Neuronal stem cell (in vitro differentiated cells): ENCODE results near the gene AP2M1.

Experiments
- DNase-seq: peaks from one replicate; pipeline ENCODE4 v3.0.0-alpha.2; 2013; ENCODE audit warnings: low spot score
- H2AFZ ChIP-seq: one replicate; pipeline ENCODE4 v1.6.1; 2013; ENCODE audit warnings: mild to moderate bottlenecking, low read length, inconsistent platforms
- H2AK5ac ChIP-seq: 2 replicates; pipeline ENCODE4 v1.6.1; 2013; ENCODE audit warnings: low read depth, mild to moderate bottlenecking, inconsistent platforms, low read length, moderate library complexity, mixed read lengths
- H2BK120ac ChIP-seq: 2 replicates; pipeline ENCODE4 v1.6.1; 2013; ENCODE audit warnings: low read depth, mild to moderate bottlenecking, inconsistent platforms, low read length, moderate library complexity, mixed read lengths
- H2BK12ac ChIP-seq: one replicate; pipeline ENCODE4 v1.6.1; 2013; ENCODE audit warnings: low read length, inconsistent platforms
- H2BK15ac ChIP-seq: 2 replicates; pipeline ENCODE4 v1.6.1; 2013; ENCODE audit warnings: mild to moderate bottlenecking, low read length, inconsistent platforms, mixed read lengths
- H2BK5ac ChIP-seq: one replicate; pipeline ENCODE4 v1.6.1; 2013; ENCODE audit warnings: inconsistent platforms, mild to moderate bottlenecking, low read length, moderate library complexity
- H3K14ac ChIP-seq: one replicate; pipeline ENCODE4 v1.6.1; 2013; ENCODE audit warnings: low read length, inconsistent platforms
- H3K18ac ChIP-seq: 2 replicates; pipeline ENCODE4 v1.6.1; 2013; ENCODE audit warnings: low read length, inconsistent platforms
- H3K23ac ChIP-seq: 2 replicates; pipeline ENCODE4 v1.6.1; 2013; ENCODE audit warnings: low read depth, mild to moderate bottlenecking, mixed read lengths, low read length, inconsistent platforms; ENCODE audit not compliant: poor library complexity
- H3K27ac ChIP-seq: replicated peaks from 3 replicates; pipeline ENCODE4 v1.5.1; 2013; ENCODE audit warnings: low read length, inconsistent platforms
- H3K27me3 ChIP-seq, 3 experiments: 2 replicates each; pipeline ENCODE4 v1.6.1; 2013; ENCODE audit warnings: low read length in 3 of 3, mild to moderate bottlenecking in 2 of 3, inconsistent platforms in 1 of 3, low read depth in 1 of 3, mixed read lengths in 1 of 3, moderate library complexity in 1 of 3; ENCODE audit not compliant: control insufficient read depth in 3 of 3, insufficient read depth in 3 of 3
- H3K36me3 ChIP-seq, 2 donors: replicated peaks in 1 of 2; 2 replicates each; pipeline ENCODE4 v1.6.1; 2013; ENCODE audit warnings: low read length in 2 of 2; ENCODE audit not compliant: control insufficient read depth in 2 of 2, insufficient read depth in 2 of 2
- H3K4ac ChIP-seq: 2 replicates; pipeline ENCODE4 v1.6.1; 2013; ENCODE audit warnings: inconsistent platforms, mild to moderate bottlenecking, low read length, moderate library complexity
- H3K4me1 ChIP-seq, 2 donors: 1 replicate in 1 of 2; 2 replicates in 1 of 2; pipeline ENCODE4 v1.6.1; 2013; ENCODE audit warnings: low read length in 2 of 2, low read depth in 1 of 2; ENCODE audit not compliant: control insufficient read depth in 2 of 2, insufficient read depth in 1 of 2
- H3K4me2 ChIP-seq: one replicate; pipeline ENCODE4 v1.6.1; 2013; ENCODE audit warnings: mild to moderate bottlenecking, low read length, inconsistent platforms; ENCODE audit not compliant: insufficient read depth, poor library complexity, severe bottlenecking
- H3K4me3 ChIP-seq, 2 donors: 2 replicates each; pipeline ENCODE4 v1.5.1; 2013; ENCODE audit warnings: low read length in 2 of 2, mild to moderate bottlenecking in 2 of 2, inconsistent platforms in 1 of 2, moderate library complexity in 1 of 2
- H3K79me1 ChIP-seq: one replicate; pipeline ENCODE4 v1.6.1; 2013; ENCODE audit warnings: low read depth, mild to moderate bottlenecking, inconsistent platforms, low read length, moderate library complexity
- H3K9ac ChIP-seq: one replicate; pipeline ENCODE4 v1.6.1; 2013; ENCODE audit warnings: mild to moderate bottlenecking, low read depth, low read length, inconsistent platforms; ENCODE audit not compliant: poor library complexity
- H3K9me3 ChIP-seq, 2 donors: replicated peaks in 1 of 2; 2 replicates each; pipeline versions ENCODE3 to v1.6.1; 2013; ENCODE audit warnings: low read length in 2 of 2, mild to moderate bottlenecking in 2 of 2, inconsistent platforms in 1 of 2, low read depth in 1 of 2, mixed read lengths in 1 of 2, moderate library complexity in 1 of 2; ENCODE audit not compliant: control insufficient read depth in 2 of 2, insufficient read depth in 1 of 2
- H4K8ac ChIP-seq: one replicate; pipeline ENCODE4 v1.6.1; 2013; ENCODE audit warnings: low read depth, mild to moderate bottlenecking, inconsistent platforms, low read length, moderate library complexity
- H4K91ac ChIP-seq: one replicate; pipeline ENCODE4 v1.6.1; 2013; ENCODE audit warnings: low read length, low read depth, mild to moderate bottlenecking, inconsistent platforms; ENCODE audit not compliant: poor library complexity
- WGBS, 2 donors: extraction: QIAGEN DNeasy Blood & Tissue Kit; methylation state at CpG; one replicate each; pipeline ENCODE4 v1.1.7; 2013; ENCODE audit warnings: missing lambda C conversion rate in 2 of 2, mixed read lengths in 1 of 2; ENCODE audit not compliant: insufficient read length in 2 of 2, insufficient replicate concordance in 1 of 2; ENCODE audit errors: extremely low coverage in 2 of 2; 5-methylcytosine and 5-hydroxymethylcytosine counted together

The AP2M1 gene

DNA sequence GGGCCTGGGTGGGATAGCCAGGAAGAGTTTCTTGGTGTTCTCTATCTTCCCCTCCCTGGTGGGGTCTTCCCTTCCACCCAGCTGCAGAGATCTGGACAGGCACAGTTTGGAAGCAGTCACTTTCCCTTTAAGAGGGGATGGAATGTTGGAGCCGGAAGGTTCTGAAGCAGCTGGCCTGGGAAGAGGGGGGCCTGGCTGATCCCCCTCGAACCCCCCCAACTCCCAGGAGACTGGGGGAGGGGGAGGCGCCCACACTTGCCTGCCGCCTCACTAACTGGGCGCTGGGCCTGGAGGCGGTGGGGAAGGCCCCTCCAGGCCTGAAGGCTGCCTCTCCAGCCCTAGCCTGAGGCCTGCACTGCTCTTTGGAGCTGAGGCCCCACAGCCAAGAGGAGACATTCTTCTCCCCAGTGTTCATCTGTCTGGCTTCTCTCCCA, 18.1 kb upstream of the AP2M1 start:
- no CpG with 5 or more reads among the region's 6 CpGs for WGBS, 2 donors
- peak overlapping the region; percentile 80 for H3K4me2 ChIP-seq
- peak overlapping the region; percentile 0 for H3K4ac ChIP-seq
- peaks cover 7% of the 10 kb centered on the region for H3K79me1 ChIP-seq
- peaks cover 0 to 12% of the 10 kb centered on the region in 2 donors for H3K36me3 ChIP-seq
- no peak overlapping the region for H2BK15ac ChIP-seq
- H2AFZ ChIP-seq = peak overlapping the region; percentile 85
- H2AK5ac ChIP-seq = no peak overlapping the region
- no peaks in the 10 kb centered on the region for H3K27me3 ChIP-seq
- peak overlapping the region; percentile 89 for H3K9ac ChIP-seq
- H3K4me1 ChIP-seq = peaks cover 7 to 10% of the 10 kb centered on the region in 2 donors
- no peak overlapping the region for H2BK120ac ChIP-seq
- peak; percentile 58 for DNase-seq
- H3K14ac ChIP-seq = no peak overlapping the region
- peak overlapping the region; percentile 94 to 100 for H3K4me3 ChIP-seq
- no peaks in the 10 kb centered on the region for H3K9me3 ChIP-seq
- no peak overlapping the region for H4K8ac ChIP-seq
- no peak overlapping the region for H2BK12ac ChIP-seq
- H3K23ac ChIP-seq = no peak overlapping the region
- no peak overlapping the region for H4K91ac ChIP-seq
- H3K27ac ChIP-seq = peak overlapping the region; percentile 99
- peak overlapping the region; percentile 93 for H2BK5ac ChIP-seq
- peak overlapping the region; percentile 98 for H3K18ac ChIP-seq

DNA sequence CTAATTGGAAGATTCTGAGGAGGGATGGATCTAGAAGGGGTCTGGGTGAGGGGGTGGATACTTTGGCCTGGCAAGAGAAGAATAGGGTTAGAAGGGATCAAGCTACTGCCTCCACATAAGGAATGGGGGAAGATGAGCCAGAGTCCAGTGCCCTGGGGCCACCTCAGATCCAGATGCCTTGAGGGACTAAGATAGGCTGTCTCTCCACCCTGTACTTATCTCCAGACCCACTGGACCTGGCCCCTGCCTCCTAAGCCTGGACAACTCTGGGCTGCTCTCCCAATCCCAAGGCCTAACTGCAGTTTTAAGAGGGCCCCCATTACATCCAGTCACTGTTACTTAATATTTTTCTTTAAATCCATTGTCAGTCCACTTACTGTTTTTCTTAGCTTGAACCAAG, 17.4 kb upstream of the AP2M1 start:
- Histone ChIP-seq H3K23ac (peak overlapping the region; percentile 58), H3K27ac (peak overlapping the region; percentile 99)
- no peak for DNase-seq

DNA sequence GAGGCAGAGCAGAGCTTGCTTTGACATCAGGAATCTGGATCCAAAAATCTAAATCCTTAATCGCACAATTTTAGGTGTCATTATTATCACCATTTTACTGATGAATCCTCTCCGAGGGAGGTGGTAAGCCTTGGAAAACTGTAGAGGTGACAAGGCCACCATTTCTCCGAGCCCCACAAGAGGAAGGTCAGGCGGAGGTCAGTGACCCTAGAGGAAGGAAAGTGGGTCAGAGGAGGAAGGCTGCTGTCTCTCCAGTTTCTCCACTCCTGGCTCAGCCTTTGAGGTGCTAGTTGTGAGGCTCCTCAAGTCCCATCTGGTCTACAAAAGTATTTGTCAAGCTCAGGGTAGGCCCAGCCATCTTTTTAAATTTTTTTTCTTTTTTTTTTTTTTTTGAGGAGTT, 16.3 kb upstream of the AP2M1 start:
- peaks cover 7% of the 10 kb centered on the region for H3K79me1 ChIP-seq
- no peak overlapping the region for H3K23ac ChIP-seq
- no CpG with 5 or more reads among the region's 4 CpGs for WGBS, 2 donors
- no peaks in the 10 kb centered on the region for H3K27me3 ChIP-seq
- H2AK5ac ChIP-seq = no peak overlapping the region
- H3K4me3 ChIP-seq = peak overlapping the region in 1 of 2 donors; percentile 17
- H2BK12ac ChIP-seq = no peak overlapping the region
- no peak overlapping the region for H2AFZ ChIP-seq
- peaks cover 3 to 25% of the 10 kb centered on the region in 2 donors for H3K36me3 ChIP-seq
- no peak for DNase-seq
- H4K8ac ChIP-seq = no peak overlapping the region
- H3K4ac ChIP-seq = no peak overlapping the region
- H2BK120ac ChIP-seq = no peak overlapping the region
- H2BK5ac ChIP-seq = no peak overlapping the region
- H3K18ac ChIP-seq = no peak overlapping the region
- H3K9me3 ChIP-seq = no peaks in the 10 kb centered on the region
- peaks cover 7 to 10% of the 10 kb centered on the region in 2 donors for H3K4me1 ChIP-seq
- no peak overlapping the region for H3K27ac ChIP-seq
- no peak overlapping the region for H2BK15ac ChIP-seq
- no peak overlapping the region for H3K14ac ChIP-seq
- no peak overlapping the region for H3K4me2 ChIP-seq
- no peak overlapping the region for H3K9ac ChIP-seq
- no peak overlapping the region for H4K91ac ChIP-seq

More for the DNA sequence above, 17.4 kb upstream of the AP2M1 start:
- H2BK15ac ChIP-seq = no peak overlapping the region
- H4K8ac ChIP-seq = no peak overlapping the region
- no peak overlapping the region for H4K91ac ChIP-seq
- H3K4me3 ChIP-seq = peak overlapping the region; percentile 94 to 100
- no peak overlapping the region for H3K4ac ChIP-seq
- H3K4me2 ChIP-seq = peak overlapping the region; percentile 80
- no peaks in the 10 kb centered on the region for H3K9me3 ChIP-seq
- H2BK120ac ChIP-seq = no peak overlapping the region
- no peak overlapping the region for H2AFZ ChIP-seq
- H3K36me3 ChIP-seq = peaks cover 1 to 13% of the 10 kb centered on the region in 2 donors
- peak overlapping the region; percentile 74 for H3K9ac ChIP-seq
- no peaks in the 10 kb centered on the region for H3K27me3 ChIP-seq
- peaks cover 7% of the 10 kb centered on the region for H3K79me1 ChIP-seq
- no peak overlapping the region for H3K14ac ChIP-seq
- H2AK5ac ChIP-seq = peak overlapping the region; percentile 68
- peak overlapping the region; percentile 31 for H3K18ac ChIP-seq
- H2BK5ac ChIP-seq = peak overlapping the region; percentile 93
- no peak overlapping the region for H2BK12ac ChIP-seq
- H3K4me1 ChIP-seq = peaks cover 7 to 10% of the 10 kb centered on the region in 2 donors

DNA sequence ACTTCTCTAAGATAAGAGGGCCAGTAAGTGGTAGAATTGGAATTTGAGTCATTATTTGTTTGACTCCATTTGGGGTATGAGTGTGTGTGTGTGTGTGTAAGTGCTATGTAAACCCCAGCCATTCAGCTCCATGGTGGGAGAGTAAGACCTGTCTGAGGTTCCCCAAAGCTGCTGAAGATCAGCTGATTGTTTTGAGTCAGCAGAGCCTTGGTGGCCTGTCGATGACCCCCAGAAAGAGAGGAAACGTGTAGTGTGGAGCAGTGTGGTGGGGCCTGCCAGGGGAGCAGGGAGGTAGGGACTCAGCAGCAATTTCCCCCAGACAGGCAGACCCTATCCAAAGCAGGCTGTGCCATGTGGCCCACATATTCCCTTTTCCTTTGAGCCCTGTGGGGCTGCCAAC, 14.2 kb upstream of the AP2M1 start:
- Histone ChIP-seq H3K4ac (no peak overlapping the region), H3K14ac (no peak overlapping the region), H3K27me3 (no peaks in the 10 kb centered on the region), H2AFZ (no peak overlapping the region), H3K79me1 (peaks cover 10% of the 10 kb centered on the region), H2BK12ac (no peak overlapping the region), H3K9ac (no peak overlapping the region), H3K4me1 (peaks cover 7% of the 10 kb centered on the region in 2 donors), H3K23ac (no peak overlapping the region), H2BK15ac (no peak overlapping the region), H4K8ac (no peak overlapping the region), H2BK120ac (no peak overlapping the region), H2BK5ac (no peak overlapping the region), H2AK5ac (no peak overlapping the region), H3K36me3 (peaks cover 21 to 45% of the 10 kb centered on the region in 2 donors), H3K9me3 (no peaks in the 10 kb centered on the region), H3K18ac (no peak overlapping the region), H3K27ac (no peak overlapping the region), H4K91ac (no peak overlapping the region), H3K4me2 (no peak overlapping the region), H3K4me3 (no peak overlapping the region)
- no peak for DNase-seq
- WGBS, 2 donors = no CpG with 5 or more reads among the region's 2 CpGs
